Measurements from ENCODE around the gene SIRPB1.
"Not testable (repeated sequence)": the region's sequence is repeated elsewhere in the genome, so short reads cannot be mapped to it uniquely, and the experiment has no call there.

SIRPB1 gene

GRCh38 chr20:1637226-1637625 lies 17.4 kb upstream of the SIRPB1 start:
- DNase-seq (ENCODE audit: low read depth in 2 of 2), result no peak

GRCh38 chr20:1636621-1637020 lies 16.8 kb upstream of the SIRPB1 start:
- no peak for DNase-seq (ENCODE audit: low read depth in 2 of 2)

- no peak for DNase-seq (ENCODE audit: low read depth in 2 of 2)
Observed at GRCh38 chr20:1635291-1635979, 15.6 kb upstream of the SIRPB1 start.

GRCh38 chr20:1633535-1633934 lies 13.7 kb upstream of the SIRPB1 start:
- no peak for DNase-seq (ENCODE audit: low read depth in 2 of 2)

GRCh38 chr20:1632178-1632577 lies 12.4 kb upstream of the SIRPB1 start:
- DNase-seq (ENCODE audit: low read depth in 2 of 2), result no peak

GRCh38 chr20:1631309-1632151 lies 11.7 kb upstream of the SIRPB1 start:
- no peak for DNase-seq (ENCODE audit: low read depth in 2 of 2)

- no peak for DNase-seq (ENCODE audit: low read depth in 2 of 2)
Observed at GRCh38 chr20:1630186-1630585, 10.4 kb upstream of the SIRPB1 start.

- DNase-seq (ENCODE audit: low read depth in 2 of 2), result no peak
Observed at GRCh38 chr20:1629321-1629720, 9.5 kb upstream of the SIRPB1 start.

GRCh38 chr20:1628621-1629020 lies 8.8 kb upstream of the SIRPB1 start:
- DNase-seq (ENCODE audit: low read depth in 2 of 2), result no peak

GRCh38 chr20:1627200-1627550 lies 7.4 kb upstream of the SIRPB1 start:
- DNase-seq (ENCODE audit: low read depth in 2 of 2), result no peak

- no peak for DNase-seq (ENCODE audit: low read depth in 2 of 2)
Observed at GRCh38 chr20:1626528-1627199, 6.9 kb upstream of the SIRPB1 start.

GRCh38 chr20:1625083-1625690 lies 5.4 kb upstream of the SIRPB1 start:
- DNase-seq (ENCODE audit: low read depth in 2 of 2), result no peak

- DNase-seq (ENCODE audit: low read depth in 2 of 2), result no peak
Observed at GRCh38 chr20:1623501-1624205, 3.8 kb upstream of the SIRPB1 start.

GRCh38 chr20:1622450-1622849 lies 2.6 kb upstream of the SIRPB1 start:
- DNase-seq (ENCODE audit: low read depth in 2 of 2), result no peak

- no peak for DNase-seq (ENCODE audit: low read depth in 2 of 2)
Observed at GRCh38 chr20:1621316-1621715, 1.5 kb upstream of the SIRPB1 start.

GRCh38 chr20:1618954-1619540 lies 762 bp downstream of the SIRPB1 start:
- DNase-seq (ENCODE audit: low read depth in 2 of 2), result no peak

GRCh38 chr20:1618479-1618878 lies 1.3 kb downstream of the SIRPB1 start:
- no peak for DNase-seq (ENCODE audit: low read depth in 2 of 2)

GRCh38 chr20:1616858-1617434 lies 2.9 kb downstream of the SIRPB1 start:
- no peak for DNase-seq (ENCODE audit: low read depth in 2 of 2)

GRCh38 chr20:1610404-1610803 lies 9.4 kb downstream of the SIRPB1 start:
- not testable (repeated sequence) for DNase-seq (ENCODE audit: low read depth in 2 of 2)

- not testable (repeated sequence) for DNase-seq (ENCODE audit: low read depth in 2 of 2)
Observed at GRCh38 chr20:1608678-1609347, 11.0 kb downstream of the SIRPB1 start.

Data from fibroblast of skin of left biceps (primary cell).